Measurements from ENCODE around the gene PDGFA. TPM values are rescaled to one million over a fixed set of nuclear protein-coding genes. Genes with fewer than 3 reads are reported as not detected.

PDGFA gene
- total and polyA plus RNA-seq, 2 experiments from 2014 or later: 35.6 to 43.1 TPM

DNA sequence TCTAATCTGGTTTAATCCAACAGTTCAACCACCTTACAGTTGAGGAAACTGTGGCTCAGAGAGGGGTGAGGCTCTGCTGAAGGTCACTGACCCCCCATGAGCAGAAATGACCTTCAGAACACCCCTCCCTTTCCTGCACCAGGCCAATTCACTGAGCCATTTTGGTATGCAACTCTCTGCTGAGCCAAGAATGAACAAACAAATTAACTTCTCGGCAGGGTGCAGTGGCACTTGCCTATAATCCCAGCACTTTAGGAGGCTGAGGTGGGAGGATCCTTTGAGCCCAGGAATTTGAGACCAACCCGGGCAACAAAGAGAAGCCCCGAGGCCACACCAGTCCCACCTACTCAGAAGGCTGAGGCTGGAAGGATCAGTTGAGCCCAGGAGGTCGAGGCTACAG is 29.8 kb downstream of the PDGFA start (continued):
- TF ChIP-seq ZNF462 (CRISPR knock-in tag; IDR thresholded peaks at IDR 0.05) (no peak), JUNB (IDR thresholded peaks at IDR 0.05; ENCODE audit: unreplicated experiment) (no peak), STAT1 (IDR thresholded peaks at IDR 0.05; ENCODE audit: unreplicated experiment) (no peak), ZNF331 (CRISPR knock-in tag; IDR thresholded peaks at IDR 0.05; ENCODE audit: low read depth) (no peak), POLR2AphosphoS5 (IDR thresholded peaks at IDR 0.05; ENCODE audit: low read depth) (no peak), EZH2phosphoT487 (IDR thresholded peaks at IDR 0.05; ENCODE audit: unreplicated experiment) (no peak), NANOG (IDR thresholded peaks at IDR 0.05; ENCODE audit: borderline replicate concordance) (no peak)
- TF ChIP-seq, protein P1, sequence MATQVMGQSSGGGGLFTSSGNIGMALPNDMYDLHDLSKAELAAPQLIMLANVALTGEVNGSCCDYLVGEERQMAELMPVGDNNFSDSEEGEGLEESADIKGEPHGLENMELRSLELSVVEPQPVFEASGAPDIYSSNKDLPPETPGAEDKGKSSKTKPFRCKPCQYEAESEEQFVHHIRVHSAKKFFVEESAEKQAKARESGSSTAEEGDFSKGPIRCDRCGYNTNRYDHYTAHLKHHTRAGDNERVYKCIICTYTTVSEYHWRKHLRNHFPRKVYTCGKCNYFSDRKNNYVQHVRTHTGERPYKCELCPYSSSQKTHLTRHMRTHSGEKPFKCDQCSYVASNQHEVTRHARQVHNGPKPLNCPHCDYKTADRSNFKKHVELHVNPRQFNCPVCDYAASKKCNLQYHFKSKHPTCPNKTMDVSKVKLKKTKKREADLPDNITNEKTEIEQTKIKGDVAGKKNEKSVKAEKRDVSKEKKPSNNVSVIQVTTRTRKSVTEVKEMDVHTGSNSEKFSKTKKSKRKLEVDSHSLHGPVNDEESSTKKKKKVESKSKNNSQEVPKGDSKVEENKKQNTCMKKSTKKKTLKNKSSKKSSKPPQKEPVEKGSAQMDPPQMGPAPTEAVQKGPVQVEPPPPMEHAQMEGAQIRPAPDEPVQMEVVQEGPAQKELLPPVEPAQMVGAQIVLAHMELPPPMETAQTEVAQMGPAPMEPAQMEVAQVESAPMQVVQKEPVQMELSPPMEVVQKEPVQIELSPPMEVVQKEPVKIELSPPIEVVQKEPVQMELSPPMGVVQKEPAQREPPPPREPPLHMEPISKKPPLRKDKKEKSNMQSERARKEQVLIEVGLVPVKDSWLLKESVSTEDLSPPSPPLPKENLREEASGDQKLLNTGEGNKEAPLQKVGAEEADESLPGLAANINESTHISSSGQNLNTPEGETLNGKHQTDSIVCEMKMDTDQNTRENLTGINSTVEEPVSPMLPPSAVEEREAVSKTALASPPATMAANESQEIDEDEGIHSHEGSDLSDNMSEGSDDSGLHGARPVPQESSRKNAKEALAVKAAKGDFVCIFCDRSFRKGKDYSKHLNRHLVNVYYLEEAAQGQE (IDR thresholded peaks at IDR 0.05; ENCODE audit: unreplicated experiment): no peak
- TF ChIP-seq, protein P2, sequence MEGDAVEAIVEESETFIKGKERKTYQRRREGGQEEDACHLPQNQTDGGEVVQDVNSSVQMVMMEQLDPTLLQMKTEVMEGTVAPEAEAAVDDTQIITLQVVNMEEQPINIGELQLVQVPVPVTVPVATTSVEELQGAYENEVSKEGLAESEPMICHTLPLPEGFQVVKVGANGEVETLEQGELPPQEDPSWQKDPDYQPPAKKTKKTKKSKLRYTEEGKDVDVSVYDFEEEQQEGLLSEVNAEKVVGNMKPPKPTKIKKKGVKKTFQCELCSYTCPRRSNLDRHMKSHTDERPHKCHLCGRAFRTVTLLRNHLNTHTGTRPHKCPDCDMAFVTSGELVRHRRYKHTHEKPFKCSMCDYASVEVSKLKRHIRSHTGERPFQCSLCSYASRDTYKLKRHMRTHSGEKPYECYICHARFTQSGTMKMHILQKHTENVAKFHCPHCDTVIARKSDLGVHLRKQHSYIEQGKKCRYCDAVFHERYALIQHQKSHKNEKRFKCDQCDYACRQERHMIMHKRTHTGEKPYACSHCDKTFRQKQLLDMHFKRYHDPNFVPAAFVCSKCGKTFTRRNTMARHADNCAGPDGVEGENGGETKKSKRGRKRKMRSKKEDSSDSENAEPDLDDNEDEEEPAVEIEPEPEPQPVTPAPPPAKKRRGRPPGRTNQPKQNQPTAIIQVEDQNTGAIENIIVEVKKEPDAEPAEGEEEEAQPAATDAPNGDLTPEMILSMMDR (conservative IDR thresholded peaks at IDR 0.05; ENCODE audit: low read depth in 2 of 2): no peak

Measured in GM23338 (cell line).